NB4 (cell line): ENCODE results near the gene HDAC5.

ENCODE experiments used
- DNase-seq: peaks from one replicate; pipeline ENCODE4 v3.0.0; 2010; ENCODE audit warnings: low read depth
- H3K4me3 ChIP-seq: one replicate; pipeline ENCODE4 v1.5.1; 2011; ENCODE audit warnings: mild to moderate bottlenecking, low read depth, low read length, moderate library complexity
- CTCF ChIP-seq: IDR thresholded peaks from one replicate; pipeline ENCODE4 v1.5.1; 2012; ENCODE audit warnings: low read depth, low read length
- MAX ChIP-seq: IDR thresholded peaks from 2 replicates; pipeline ENCODE4 v1.6.1; 2011; ENCODE audit warnings: low read depth, low read length
- MYC ChIP-seq: IDR thresholded peaks from 2 replicates; pipeline ENCODE4 v1.6.1; 2011; ENCODE audit warnings: low read depth, low read length
- POLR2A ChIP-seq: IDR thresholded peaks from 2 replicates; pipeline ENCODE4 v1.6.1; 2011; ENCODE audit warnings: mild to moderate bottlenecking; ENCODE audit not compliant: insufficient read length; ENCODE audit errors: extremely low read depth

The HDAC5 gene

GRCh38 chr17:44078412-44078811, 45.0 kb downstream of the HDAC5 start:
- TF ChIP-seq MYC (no peak), CTCF (no peak), POLR2A (no peak)
- DNase-seq: no peak
- no peak overlapping the region for H3K4me3 ChIP-seq

GRCh38 chr17:44077595-44077909, 45.9 kb downstream of the HDAC5 start:
- TF ChIP-seq MYC (no peak), CTCF (no peak), POLR2A (no peak), MAX (no peak)
- DNase-seq: peak; percentile 80
- no peak overlapping the region for H3K4me3 ChIP-seq

DNA sequence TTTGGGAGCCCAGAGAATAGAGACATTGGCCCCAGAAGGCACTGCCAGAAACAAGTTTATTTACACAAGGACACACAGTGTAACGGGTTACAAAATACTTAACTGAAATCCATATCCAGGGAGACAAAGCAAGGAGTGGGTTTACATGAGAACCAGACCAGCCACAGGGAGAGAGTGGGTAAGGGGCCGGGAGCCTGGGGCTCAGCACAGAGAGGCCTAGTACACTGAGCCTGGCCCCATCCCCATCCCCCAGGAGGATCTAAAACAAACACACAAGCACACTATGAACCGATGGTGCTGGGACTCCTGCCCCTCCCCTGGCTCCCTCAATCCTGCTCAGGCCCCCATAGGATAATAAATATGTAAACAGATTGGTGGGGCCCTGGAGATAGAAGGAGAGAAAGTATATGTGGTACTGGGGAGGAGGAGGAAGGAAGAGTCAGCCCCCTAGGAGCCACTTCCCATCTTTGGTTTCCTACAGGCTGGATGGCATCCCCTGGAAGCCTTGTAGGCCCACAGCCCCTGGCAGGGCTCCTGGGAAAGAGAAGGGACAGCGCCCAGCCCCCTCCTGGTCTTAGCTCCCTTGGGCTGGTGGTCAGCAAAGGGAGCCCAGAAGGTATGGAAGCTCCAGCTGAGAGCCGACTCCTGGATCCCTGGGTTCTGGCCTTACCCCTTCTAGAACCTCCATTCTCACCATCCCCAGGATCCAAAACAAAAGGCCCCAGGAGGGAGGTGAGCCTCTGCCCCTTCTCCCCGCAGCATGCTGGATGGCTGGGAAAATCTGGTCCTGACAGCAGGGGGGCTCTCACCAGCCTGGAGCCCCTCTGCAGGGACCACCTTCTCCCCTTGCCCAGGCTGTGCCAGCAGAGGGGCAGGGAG, 46.5 kb downstream of the HDAC5 start:
- H3K4me3 ChIP-seq: no peak overlapping the region
- TF ChIP-seq MYC (no peak), POLR2A (no peak), CTCF (no peak), MAX (no peak)

DNA sequence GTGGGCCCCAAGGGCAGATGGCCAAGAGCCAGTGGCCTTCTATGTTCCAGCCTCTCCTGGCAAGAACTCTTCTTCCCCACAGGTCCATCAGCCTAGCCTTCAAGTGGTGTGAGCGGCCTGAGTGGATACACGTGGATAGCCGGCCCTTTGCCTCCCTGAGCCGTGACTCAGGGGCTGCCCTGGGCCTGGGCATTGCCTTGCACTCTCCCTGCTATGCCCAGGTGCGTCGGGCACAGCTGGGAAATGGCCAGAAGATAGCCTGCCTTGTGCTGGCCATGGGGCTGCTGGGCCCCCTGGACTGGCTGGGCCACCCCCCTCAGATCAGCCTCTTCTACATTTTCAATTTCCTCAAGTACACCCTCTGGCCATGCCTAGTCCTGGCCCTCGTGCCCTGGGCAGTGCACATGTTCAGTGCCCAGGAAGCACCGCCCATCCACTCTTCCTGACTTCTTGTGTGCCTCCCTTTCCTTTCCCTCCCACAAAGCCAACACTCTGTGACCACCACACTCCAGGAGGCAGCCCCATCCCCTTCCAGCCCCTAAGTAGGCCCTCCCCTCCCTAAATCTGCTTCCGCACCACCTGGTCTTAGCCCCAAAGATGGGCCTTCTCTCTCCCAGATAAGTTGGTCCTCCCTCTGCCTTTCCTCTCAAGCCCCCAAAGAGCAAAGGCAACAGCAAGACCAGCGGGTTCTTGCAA, 47.7 kb downstream of the HDAC5 start:
- DNase-seq: no peak
- H3K4me3 ChIP-seq: no peak overlapping the region
- no peak for TF ChIP-seq MYC
- TF ChIP-seq POLR2A: no peak
- no peak for TF ChIP-seq MAX
- TF ChIP-seq CTCF: no peak

More for the DNA sequence above, 46.5 kb downstream of the HDAC5 start:
- DNase-seq: no peak

GRCh38 chr17:44074911-44075285, 48.5 kb downstream of the HDAC5 start:
- no peak for DNase-seq
- no peak overlapping the region for H3K4me3 ChIP-seq
- TF ChIP-seq MAX: no peak
- no peak for TF ChIP-seq MYC
- TF ChIP-seq CTCF: no peak
- no peak for TF ChIP-seq POLR2A
